ENCODE results near the gene ANKRD34A.

- TF ChIP-seq POLR2AphosphoS5 (IDR thresholded peaks at IDR 0.05; ENCODE audit: low read depth): no peak
- no peak for TF ChIP-seq CTCF (conservative IDR thresholded peaks at IDR 0.05; ENCODE audit: low read depth in 2 of 2)
- no peak for TF ChIP-seq ZNF331 (CRISPR knock-in tag; IDR thresholded peaks at IDR 0.05; ENCODE audit: low read depth)
- no peak for TF ChIP-seq STAT1 (IDR thresholded peaks at IDR 0.05; ENCODE audit: unreplicated experiment)
Measured at GRCh38 chr1:145912128-145912641, 52.2 kb downstream of the ANKRD34A start.
